Endothelial cell of umbilical vein (primary cell): ENCODE measurements around the gene GPR137. TPM values are rescaled to one million over a fixed set of nuclear protein-coding genes. Genes with fewer than 3 reads are reported as not detected.

Experiments
- BruUV-seq: library from RNA; stranded (reverse); fragments of 400-500 nt; replicated peaks from 2 replicates; lab custom pipeline; 2021; lab: Mats Ljungman, UMichigan
- CTCF ChIA-PET: fragments of 300-600, 350-600 bp; sonication (Branson Sonifier 250); formaldehyde crosslinking; loops from one replicate; lab custom pipeline; 2021; ENCODE audit warnings: antibody characterized with exemption, inconsistent platforms; lab: Charles Lee
- POLR2A ChIA-PET: fragments of 300-600, 350-600 bp; sonication (Branson Sonifier 250); formaldehyde crosslinking; loops from one replicate; lab custom pipeline; 2021; ENCODE audit warnings: antibody characterized with exemption, inconsistent platforms; lab: Charles Lee
- DNase-seq: peaks from one replicate; pipeline ENCODE4 v3.0.0-alpha.2; 2011; ENCODE audit warnings: low read depth, low spot score
- FAIRE-seq: peaks from 2 replicates; lab custom pipeline; 2011; peaks lifted over from hg19 to GRCh38; lab: Jason Lieb, UNC
- H2AFZ ChIP-seq: 2 replicates; pipeline ENCODE4 v1.6.0; 2012; ENCODE audit warnings: low read depth, low read length, control low read depth, inconsistent platforms
- H3K27ac ChIP-seq: 2 replicates; pipeline ENCODE4 v1.5.1; 2011; ENCODE audit warnings: low read depth, mild to moderate bottlenecking, control low read depth, low read length, moderate library complexity; ENCODE audit not compliant: insufficient read depth
- H3K27me3 ChIP-seq, 2 experiments: 2 replicates each; pipeline versions ENCODE4 v1.6.0 to v1.6.1; 2011; ENCODE audit warnings: low read length in 2 of 2, mixed read lengths in 1 of 2; ENCODE audit not compliant: control insufficient read depth in 2 of 2, insufficient read depth in 2 of 2
- H3K36me3 ChIP-seq, 2 experiments: 2 replicates in 1 of 2; 3 replicates in 1 of 2; pipeline ENCODE4 v1.5.1; 2011; ENCODE audit warnings: low read length in 2 of 2, mild to moderate bottlenecking in 1 of 2, moderate library complexity in 1 of 2; ENCODE audit not compliant: control insufficient read depth in 2 of 2, insufficient read depth in 2 of 2; ENCODE audit errors: extremely low read depth in 1 of 2
- H3K4me1 ChIP-seq: 3 replicates; pipeline ENCODE4 v1.5.1; 2011; ENCODE audit warnings: mild to moderate bottlenecking, low read length; ENCODE audit not compliant: control insufficient read depth, insufficient read depth; ENCODE audit errors: extremely low read depth
- H3K4me2 ChIP-seq: 2 replicates; pipeline ENCODE4 v1.6.1; 2011; ENCODE audit warnings: low read length, control low read depth, mixed read lengths; ENCODE audit not compliant: insufficient read depth
- H3K4me3 ChIP-seq, 3 experiments: fragments of 200-600 bp in 1 of 3; sonication (generic), shearing (Covaris generic) in 1 of 3; replicated peaks in 1 of 3; 2 replicates each; pipeline ENCODE4 v1.5.1; 2011 to 2016; ENCODE audit warnings: control low read depth in 3 of 3, low read length in 3 of 3, mild to moderate bottlenecking in 2 of 3, inconsistent platforms in 1 of 3, low read depth in 1 of 3, moderate library complexity in 1 of 3; ENCODE audit not compliant: insufficient read depth in 1 of 3
- H3K79me2 ChIP-seq: 2 replicates; pipeline ENCODE4 v1.6.0; 2012; ENCODE audit warnings: low read length, inconsistent platforms; ENCODE audit not compliant: control insufficient read depth, insufficient read depth
- H3K9ac ChIP-seq: replicated peaks from 2 replicates; pipeline ENCODE3; 2011; ENCODE audit warnings: low read length, control low read depth; ENCODE audit not compliant: insufficient read depth; ENCODE audit errors: extremely low read depth
- H3K9me1 ChIP-seq: replicated peaks from 3 replicates; pipeline ENCODE4 v1.6.0; 2011; ENCODE audit warnings: mild to moderate bottlenecking, low read length; ENCODE audit not compliant: control insufficient read depth, insufficient read depth; ENCODE audit errors: extremely low read depth
- H3K9me3 ChIP-seq: replicated peaks from 2 replicates; pipeline ENCODE4 v1.5.1; 2012; ENCODE audit warnings: low read length, inconsistent platforms; ENCODE audit not compliant: control insufficient read depth, insufficient read depth
- H4K20me1 ChIP-seq: replicated peaks from 2 replicates; pipeline ENCODE3; 2011; ENCODE audit warnings: mild to moderate bottlenecking, low read length; ENCODE audit not compliant: control insufficient read depth, insufficient read depth; ENCODE audit errors: extremely low read depth
- EZH2 ChIP-seq: IDR thresholded peaks from 2 replicates; pipeline ENCODE4 v1.6.1; 2012; ENCODE audit warnings: borderline replicate concordance, low read depth, mild to moderate bottlenecking, moderate library complexity, low read length, inconsistent platforms; ENCODE audit not compliant: severe bottlenecking
- FOS ChIP-seq: IDR thresholded peaks from 2 replicates; pipeline ENCODE4 v1.6.1; 2011; ENCODE audit warnings: mild to moderate bottlenecking, low read length, moderate library complexity, borderline replicate concordance; ENCODE audit not compliant: insufficient read depth
- GATA2 ChIP-seq: IDR thresholded peaks from 2 replicates; pipeline ENCODE4 v1.7.0; 2011; ENCODE audit warnings: low read depth, mild to moderate bottlenecking, moderate library complexity, mixed read lengths, low read length; ENCODE audit not compliant: insufficient read length, insufficient read depth
- JUN ChIP-seq: IDR thresholded peaks from 2 replicates; pipeline ENCODE4 v1.6.1; 2011; ENCODE audit warnings: borderline replicate concordance, low read depth; ENCODE audit not compliant: insufficient read length, insufficient read depth
- MYC ChIP-seq: IDR thresholded peaks from one replicate; pipeline ENCODE4 v1.6.1; 2011; ENCODE audit warnings: mild to moderate bottlenecking, low read depth, low read length
- POLR2A ChIP-seq: IDR thresholded peaks from 2 replicates; pipeline ENCODE4 v1.6.1; 2012; ENCODE audit warnings: low read depth, mild to moderate bottlenecking, control low read depth, low read length
- POLR2AphosphoS5 ChIP-seq: IDR thresholded peaks from 2 replicates; pipeline ENCODE4 v1.6.1; 2012; ENCODE audit warnings: low read depth, mild to moderate bottlenecking, control low read depth, low read length, moderate library complexity; ENCODE audit not compliant: insufficient read depth
- dilution Hi-C: fragments of 300-500 bp; cut with MboI; formaldehyde crosslinking; loops from one replicate; pipeline ENCODE4 v1.15.0; 2019; ENCODE audit warnings: low sequenced_read_pairs; ENCODE audit not compliant: extremely low pct_ligation_motif_present
- intact Hi-C: fragments of 100-400 bp; cut with micrococcal nuclease; formaldehyde crosslinking; loops from one replicate; pipeline ENCODE4 v1.10.0; 2022
- polyA plus RNA-seq, 4 experiments: library from polyadenylated mRNA; depleted of rRNA in 3 of 4; stranded (reverse) in 3 of 4; unstranded in 1 of 4; fragments of >200 nt; gene quantifications; 2 replicates each; pipeline versions ENCODE4 v1.2.1 to v1.2.3, GENCODE V29; 2011 to 2012; ENCODE audit warnings: missing spikeins in 1 of 4
- total RNA-seq: library from RNA; stranded (reverse); gene quantifications from 2 replicates; pipeline ENCODE4 v1.2.3, GENCODE V29; 2021
- TF ChIP-seq, protein P1 (sequence below), 2 donors: IDR thresholded peaks; 1 replicate in 1 of 2; 2 replicates in 1 of 2; pipeline ENCODE4 v1.5.1; 2011; ENCODE audit warnings: low read length in 2 of 2, mild to moderate bottlenecking in 2 of 2, moderate library complexity in 2 of 2, control low read depth in 1 of 2, inconsistent platforms in 1 of 2, low read depth in 1 of 2; ENCODE audit not compliant: insufficient read depth in 1 of 2; ENCODE audit errors: extremely low read depth in 1 of 2
- TF ChIP-seq, protein P2 (sequence below): IDR thresholded peaks from 2 replicates; pipeline ENCODE4 v1.6.1; 2011; ENCODE audit not compliant: insufficient read depth, insufficient read length

GPR137 gene
- total and polyA plus RNA-seq, 2 donors (not counting 3 experiments of a cell fraction or from before 2014, with no cell fraction given) = 40.9 to 42.5 TPM

DNA sequence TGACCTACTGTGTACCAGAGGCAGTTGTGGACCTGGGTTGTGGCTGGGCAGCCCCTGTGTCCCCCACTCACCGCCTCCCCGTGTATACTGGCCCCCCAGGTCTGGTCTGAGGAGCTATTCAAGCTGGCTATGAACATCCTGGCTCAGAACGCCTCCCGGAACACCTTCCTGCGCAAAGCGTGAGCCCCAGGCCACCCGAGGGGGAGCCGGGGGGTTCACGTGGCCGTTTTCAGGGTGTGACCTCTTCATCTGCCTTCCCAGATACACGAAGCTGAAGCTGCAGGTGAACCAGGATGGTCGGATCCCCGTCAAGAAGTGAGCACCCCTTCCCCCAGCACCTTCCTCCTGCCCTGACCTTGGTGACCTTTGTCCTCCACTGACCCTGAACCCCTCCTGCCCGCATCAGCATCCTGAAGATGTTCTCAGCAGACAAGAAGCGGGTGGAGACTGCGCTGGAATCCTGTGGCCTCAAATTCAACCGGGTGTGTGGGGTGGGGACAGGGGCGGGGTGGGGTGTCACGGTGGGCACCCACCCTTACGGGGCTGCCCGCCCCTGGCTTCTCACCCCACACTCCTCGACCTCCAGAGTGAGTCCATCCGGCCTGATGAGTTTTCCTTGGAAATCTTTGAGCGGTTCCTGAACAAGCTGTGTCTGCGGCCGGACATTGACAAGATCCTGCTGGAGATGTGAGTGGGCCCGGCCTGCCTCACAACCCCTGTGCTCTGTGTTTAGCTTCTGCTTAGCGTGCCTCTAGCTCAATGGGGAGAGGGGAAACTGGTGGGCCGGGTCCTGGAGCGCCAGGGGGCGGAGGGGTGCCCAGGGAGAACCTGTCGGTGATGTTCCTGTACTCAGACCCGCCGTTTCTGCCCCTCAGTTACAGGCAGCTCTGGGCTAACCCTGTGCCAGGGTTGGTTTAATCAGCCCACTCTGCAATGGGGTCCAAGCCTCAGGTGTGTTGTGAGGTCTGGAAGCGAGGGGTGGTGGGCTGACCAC lies 30.2 kb upstream of the GPR137 start:
- POLR2A ChIA-PET = no interaction called here
- FAIRE-seq (no peak), DNase-seq (no peak)
- no peak overlapping the region for H3K4me3 ChIP-seq
- H3K9me1 ChIP-seq = no peaks in the 10 kb centered on the region
- no peaks in the 10 kb centered on the region for H3K27me3 ChIP-seq
- intact Hi-C loops = no loop called here
- H3K9me3 ChIP-seq = no peaks in the 10 kb centered on the region
- no peak overlapping the region for H3K27ac ChIP-seq
- no TSS peak for BruUV-seq
- no peak for TF ChIP-seq POLR2A
- no peak for TF ChIP-seq GATA2
- no peak for TF ChIP-seq FOS
- TF ChIP-seq JUN = no peak
- TF ChIP-seq EZH2 = no peak
- TF ChIP-seq MYC = no peak
- no peak for TF ChIP-seq POLR2AphosphoS5
- TF ChIP-seq, protein P1, sequence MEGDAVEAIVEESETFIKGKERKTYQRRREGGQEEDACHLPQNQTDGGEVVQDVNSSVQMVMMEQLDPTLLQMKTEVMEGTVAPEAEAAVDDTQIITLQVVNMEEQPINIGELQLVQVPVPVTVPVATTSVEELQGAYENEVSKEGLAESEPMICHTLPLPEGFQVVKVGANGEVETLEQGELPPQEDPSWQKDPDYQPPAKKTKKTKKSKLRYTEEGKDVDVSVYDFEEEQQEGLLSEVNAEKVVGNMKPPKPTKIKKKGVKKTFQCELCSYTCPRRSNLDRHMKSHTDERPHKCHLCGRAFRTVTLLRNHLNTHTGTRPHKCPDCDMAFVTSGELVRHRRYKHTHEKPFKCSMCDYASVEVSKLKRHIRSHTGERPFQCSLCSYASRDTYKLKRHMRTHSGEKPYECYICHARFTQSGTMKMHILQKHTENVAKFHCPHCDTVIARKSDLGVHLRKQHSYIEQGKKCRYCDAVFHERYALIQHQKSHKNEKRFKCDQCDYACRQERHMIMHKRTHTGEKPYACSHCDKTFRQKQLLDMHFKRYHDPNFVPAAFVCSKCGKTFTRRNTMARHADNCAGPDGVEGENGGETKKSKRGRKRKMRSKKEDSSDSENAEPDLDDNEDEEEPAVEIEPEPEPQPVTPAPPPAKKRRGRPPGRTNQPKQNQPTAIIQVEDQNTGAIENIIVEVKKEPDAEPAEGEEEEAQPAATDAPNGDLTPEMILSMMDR (IDR thresholded peaks at IDR 0.05; ENCODE audit: extremely low read depth in 1 of 2, insufficient read depth in 1 of 2, low read depth in 1 of 2, low read length in 2 of 2) = no peak
- TF ChIP-seq, protein P2, sequence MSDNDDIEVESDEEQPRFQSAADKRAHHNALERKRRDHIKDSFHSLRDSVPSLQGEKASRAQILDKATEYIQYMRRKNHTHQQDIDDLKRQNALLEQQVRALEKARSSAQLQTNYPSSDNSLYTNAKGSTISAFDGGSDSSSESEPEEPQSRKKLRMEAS = no peak
- dilution Hi-C loops = no loop called here
- peaks cover 18% of the 10 kb centered on the region for H3K4me1 ChIP-seq
- H4K20me1 ChIP-seq = no peaks in the 10 kb centered on the region
- no peak overlapping the region for H3K4me2 ChIP-seq
- H3K36me3 ChIP-seq = peaks cover 14 to 37% of the 10 kb centered on the region in 2 experiments
- no peak overlapping the region for H2AFZ ChIP-seq
- H3K79me2 ChIP-seq = peaks cover 32% of the 10 kb centered on the region
- no peak overlapping the region for H3K9ac ChIP-seq
- CTCF ChIA-PET = interaction anchor here (0.9 to 1.5 kb wide), 4 partner anchors 7 to 51 kb away, joined by 4 to 5 read pairs (median 4); no protein-coding TSS in a partner anchor
